OCI-LY1 (cell line): ENCODE measurements around the gene MARK1.

Source experiments
- H2AFZ ChIP-seq: fragments of 200-600 bp; sonication (generic), shearing (Covaris generic); 2 replicates; pipeline ENCODE4 v1.6.0; 2014; ENCODE audit warnings: antibody characterized with exemption, mild to moderate bottlenecking, low read length
- H3F3A ChIP-seq: fragments of 200-600 bp; sonication (generic), shearing (Covaris generic); 2 replicates; pipeline ENCODE4 v1.6.0; 2014; ENCODE audit warnings: mild to moderate bottlenecking, antibody characterized with exemption, low read length, moderate library complexity; ENCODE audit not compliant: insufficient read depth
- H3K27ac ChIP-seq: fragments of 200-600 bp; sonication (generic); 2 replicates; pipeline ENCODE4 v1.5.1; 2014; ENCODE audit warnings: low read length, mixed run types, mild to moderate bottlenecking, low read depth; ENCODE audit not compliant: poor library complexity, severe bottlenecking
- H3K27me3 ChIP-seq: fragments of 200-600 bp; sonication (generic); 2 replicates; pipeline ENCODE4 v1.6.0; 2014; ENCODE audit warnings: antibody characterized with exemption, mild to moderate bottlenecking, low read length, moderate library complexity; ENCODE audit not compliant: insufficient read depth
- H3K36me3 ChIP-seq: fragments of 200-600 bp; sonication (generic); 2 replicates; pipeline ENCODE4 v1.6.1; 2014; ENCODE audit warnings: mild to moderate bottlenecking, antibody characterized with exemption, low read length, moderate library complexity, mixed read lengths; ENCODE audit not compliant: insufficient read depth
- H3K4me1 ChIP-seq: fragments of 200-600 bp; sonication (generic); 2 replicates; pipeline ENCODE4 v1.5.1; 2014; ENCODE audit warnings: mild to moderate bottlenecking, low read length, moderate library complexity; ENCODE audit not compliant: insufficient read depth, severe bottlenecking
- H3K4me2 ChIP-seq: fragments of 200-600 bp; sonication (generic), shearing (Covaris generic); 2 replicates; pipeline ENCODE4 v1.6.1; 2014; ENCODE audit warnings: low read length
- H3K4me3 ChIP-seq: fragments of 200-600 bp; sonication (generic); 2 replicates; pipeline ENCODE4 v1.5.1; 2014; ENCODE audit warnings: low read length, low read depth, mild to moderate bottlenecking, mixed read lengths; ENCODE audit not compliant: poor library complexity, severe bottlenecking
- H3K79me2 ChIP-seq: fragments of 200-600 bp; shearing (Covaris generic); 2 replicates; pipeline ENCODE4 v1.6.1; 2016; ENCODE audit warnings: mixed run types, low read length, mixed read lengths; ENCODE audit not compliant: insufficient read depth
- H3K9ac ChIP-seq: fragments of 200-600 bp; sonication (generic), shearing (Covaris generic); 2 replicates; pipeline ENCODE4 v1.6.1; 2014; ENCODE audit warnings: mild to moderate bottlenecking, low read length, mixed read lengths
- H3K9me2 ChIP-seq: fragments of 200-600 bp; sonication (generic), shearing (Covaris generic); 2 replicates; pipeline ENCODE4 v1.6.1; 2014; ENCODE audit warnings: low read depth, mild to moderate bottlenecking, low read length, mixed read lengths
- H3K9me3 ChIP-seq: fragments of 200-600 bp; shearing (Covaris generic); 2 replicates; pipeline ENCODE4 v1.6.1; 2014; ENCODE audit warnings: low read length, mixed read lengths
- H4K20me1 ChIP-seq: fragments of 200-600 bp; sonication (generic), shearing (Covaris generic); 2 replicates; pipeline ENCODE4 v1.6.0; 2016; ENCODE audit warnings: mild to moderate bottlenecking, low read length; ENCODE audit not compliant: insufficient read depth
- EZH2 ChIP-seq: fragments of 200-600 bp; sonication (generic), shearing (Covaris generic); IDR thresholded peaks from 2 replicates; pipeline ENCODE4 v1.8.0; 2017; ENCODE audit warnings: borderline replicate concordance, mixed run types, mild to moderate bottlenecking, antibody characterized with exemption, low read length, moderate library complexity, mixed read lengths
- TF ChIP-seq, protein P1 (sequence below): fragments of 200-600 bp; sonication (generic), shearing (Covaris generic); IDR thresholded peaks from 2 replicates; pipeline ENCODE4 v1.5.1; 2017; ENCODE audit warnings: mild to moderate bottlenecking, antibody characterized with exemption, low read length, moderate library complexity, mixed read lengths

The MARK1 gene

DNA sequence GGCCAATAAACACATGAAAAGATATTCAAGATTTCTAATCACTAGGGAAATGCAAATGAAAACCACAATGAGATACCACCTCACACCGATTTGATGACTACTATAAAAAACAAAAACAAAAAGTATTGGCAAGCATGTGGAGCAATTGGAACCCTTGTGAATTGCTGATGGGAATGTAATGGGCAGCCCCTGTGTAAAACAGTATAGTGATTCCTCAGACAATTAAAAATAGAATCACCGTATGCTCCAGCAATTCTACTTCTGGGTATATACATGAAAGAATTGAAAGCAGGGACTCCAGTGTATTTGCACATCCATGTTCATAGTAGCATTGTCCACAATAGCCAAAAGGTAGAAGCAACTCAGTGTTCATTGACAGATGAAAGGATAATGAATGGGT lies 149.3 kb downstream of the MARK1 start:
- H3F3A ChIP-seq, result no peaks in the 10 kb centered on the region
- TF ChIP-seq, protein P1, sequence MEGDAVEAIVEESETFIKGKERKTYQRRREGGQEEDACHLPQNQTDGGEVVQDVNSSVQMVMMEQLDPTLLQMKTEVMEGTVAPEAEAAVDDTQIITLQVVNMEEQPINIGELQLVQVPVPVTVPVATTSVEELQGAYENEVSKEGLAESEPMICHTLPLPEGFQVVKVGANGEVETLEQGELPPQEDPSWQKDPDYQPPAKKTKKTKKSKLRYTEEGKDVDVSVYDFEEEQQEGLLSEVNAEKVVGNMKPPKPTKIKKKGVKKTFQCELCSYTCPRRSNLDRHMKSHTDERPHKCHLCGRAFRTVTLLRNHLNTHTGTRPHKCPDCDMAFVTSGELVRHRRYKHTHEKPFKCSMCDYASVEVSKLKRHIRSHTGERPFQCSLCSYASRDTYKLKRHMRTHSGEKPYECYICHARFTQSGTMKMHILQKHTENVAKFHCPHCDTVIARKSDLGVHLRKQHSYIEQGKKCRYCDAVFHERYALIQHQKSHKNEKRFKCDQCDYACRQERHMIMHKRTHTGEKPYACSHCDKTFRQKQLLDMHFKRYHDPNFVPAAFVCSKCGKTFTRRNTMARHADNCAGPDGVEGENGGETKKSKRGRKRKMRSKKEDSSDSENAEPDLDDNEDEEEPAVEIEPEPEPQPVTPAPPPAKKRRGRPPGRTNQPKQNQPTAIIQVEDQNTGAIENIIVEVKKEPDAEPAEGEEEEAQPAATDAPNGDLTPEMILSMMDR, result no peak
- TF ChIP-seq EZH2, result no peak
- no peaks in the 10 kb centered on the region for H3K9me3 ChIP-seq
- no peak overlapping the region for H3K4me2 ChIP-seq
- H3K27ac ChIP-seq, result no peak overlapping the region
- H3K27me3 ChIP-seq, result no peaks in the 10 kb centered on the region
- no peak overlapping the region for H3K9ac ChIP-seq
- H3K79me2 ChIP-seq, result no peaks in the 10 kb centered on the region
- no peaks in the 10 kb centered on the region for H3K36me3 ChIP-seq
- H4K20me1 ChIP-seq, result no peaks in the 10 kb centered on the region
- H3K4me3 ChIP-seq, result no peak overlapping the region
- no peaks in the 10 kb centered on the region for H3K4me1 ChIP-seq
- H3K9me2 ChIP-seq, result no peaks in the 10 kb centered on the region
- no peak overlapping the region for H2AFZ ChIP-seq

DNA sequence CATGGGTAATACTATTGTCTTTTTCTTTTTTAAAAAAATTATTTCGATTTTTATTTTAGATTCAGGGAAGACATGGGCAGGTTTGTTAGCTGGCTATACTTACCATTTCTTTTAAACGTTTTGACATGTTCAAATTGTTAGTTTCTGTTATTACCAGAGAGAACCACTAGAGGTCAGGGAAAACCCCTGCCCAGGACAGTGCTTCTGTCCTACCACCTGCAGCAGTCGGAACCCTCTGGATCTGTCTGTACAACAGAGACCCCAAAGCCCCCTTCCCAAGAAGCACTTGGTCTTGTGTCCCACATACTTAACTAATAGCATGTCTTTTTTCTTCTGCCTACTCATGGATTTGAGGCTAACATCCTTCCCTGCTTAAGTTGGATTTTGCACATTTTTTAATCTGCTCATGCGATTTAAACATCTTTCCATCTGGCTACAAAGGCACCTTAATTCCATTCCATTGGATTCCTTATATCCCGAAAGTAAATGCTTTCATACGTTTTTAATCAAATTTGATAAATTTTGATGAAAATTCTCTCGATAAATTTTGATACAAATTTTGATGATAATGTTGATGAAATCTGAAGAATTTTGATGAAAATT lies 152.2 kb downstream of the MARK1 start:
- no peaks in the 10 kb centered on the region for H3F3A ChIP-seq
- no peak overlapping the region for H3K27ac ChIP-seq
- H3K4me3 ChIP-seq, result no peak overlapping the region

DNA sequence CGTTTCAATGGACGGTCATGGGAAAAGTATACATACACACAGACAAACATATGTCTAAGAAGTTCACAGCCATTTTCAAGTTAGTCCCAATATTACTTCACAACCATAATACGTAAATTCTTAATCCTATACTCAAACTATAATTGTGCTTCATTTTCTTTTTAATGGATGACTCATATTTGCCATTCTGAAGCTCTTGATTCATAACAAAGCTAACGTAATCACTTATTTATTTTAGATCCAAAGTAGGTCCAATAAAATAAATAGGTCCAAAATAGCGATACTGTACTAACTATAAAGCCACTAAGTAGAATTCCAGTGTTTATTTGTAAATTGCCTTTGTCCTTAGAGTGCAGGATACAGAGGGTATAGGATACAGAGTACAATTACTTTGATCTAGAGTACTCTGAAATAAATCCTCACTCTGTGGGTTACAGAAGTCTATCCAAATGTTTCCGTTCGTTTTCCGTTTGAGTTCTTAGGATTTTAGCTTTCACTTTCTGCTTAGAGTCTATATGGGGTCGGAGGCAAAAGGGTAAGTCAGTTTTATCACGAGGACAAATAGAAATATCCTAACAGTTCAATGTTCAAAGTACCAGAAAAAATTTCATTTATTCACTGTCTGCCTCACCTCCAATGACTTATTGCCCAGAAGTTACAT lies 153.4 kb downstream of the MARK1 start:
- Histone ChIP-seq H3K27me3 (no peaks in the 10 kb centered on the region), H3K4me3 (no peak overlapping the region), H3K36me3 (no peaks in the 10 kb centered on the region), H3K79me2 (no peaks in the 10 kb centered on the region), H2AFZ (no peak overlapping the region), H3K9me3 (no peaks in the 10 kb centered on the region), H3K9me2 (no peaks in the 10 kb centered on the region), H3K4me2 (no peak overlapping the region), H4K20me1 (no peaks in the 10 kb centered on the region), H3K9ac (no peak overlapping the region), H3F3A (no peaks in the 10 kb centered on the region), H3K4me1 (no peaks in the 10 kb centered on the region), H3K27ac (no peak overlapping the region)
- TF ChIP-seq EZH2, result no peak
- TF ChIP-seq, protein P1, result no peak

More for the DNA sequence above, 152.2 kb downstream of the MARK1 start:
- Histone ChIP-seq H3K4me2 (no peak overlapping the region), H3K27me3 (no peaks in the 10 kb centered on the region), H3K9ac (no peak overlapping the region), H3K9me3 (no peaks in the 10 kb centered on the region), H3K36me3 (no peaks in the 10 kb centered on the region), H3K4me1 (no peaks in the 10 kb centered on the region), H4K20me1 (no peaks in the 10 kb centered on the region), H2AFZ (no peak overlapping the region), H3K9me2 (no peaks in the 10 kb centered on the region), H3K79me2 (no peaks in the 10 kb centered on the region)
- TF ChIP-seq, protein P1, result peak; percentile 65
- TF ChIP-seq EZH2, result no peak
